GM19397 (cell line): ENCODE results near the gene INPP5A.

ENCODE experiments used
- ATAC-seq: cut with Tn5 transposase; IDR thresholded peaks from one replicate; pipeline ENCODE4 v1.9.1; 2021; ENCODE audit warnings: mild to moderate bottlenecking, moderate library complexity; ENCODE audit not compliant: unreplicated experiment

INPP5A gene

GRCh38 chr10:132748135-132748534 is 210.5 kb downstream of the INPP5A start:
- ATAC-seq = no peak

- ATAC-seq = no peak
These were observed 211.2 kb downstream of the INPP5A start for GRCh38 chr10:132748545-132749370.

- ATAC-seq = no peak
These were observed 211.8 kb downstream of the INPP5A start for GRCh38 chr10:132749371-132749795.

GRCh38 chr10:132750936-132751335 is 213.3 kb downstream of the INPP5A start:
- ATAC-seq = no peak

- ATAC-seq = no peak
These were observed 214.8 kb downstream of the INPP5A start for GRCh38 chr10:132752378-132752777.

- no peak for ATAC-seq
These were observed 215.4 kb downstream of the INPP5A start for GRCh38 chr10:132752961-132753360.

- ATAC-seq = no peak
These were observed 216.0 kb downstream of the INPP5A start for GRCh38 chr10:132753596-132753995.

GRCh38 chr10:132754071-132754470 is 216.5 kb downstream of the INPP5A start:
- ATAC-seq = no peak

GRCh38 chr10:132755166-132755711 is 217.7 kb downstream of the INPP5A start:
- ATAC-seq = no peak

GRCh38 chr10:132756591-132756990 is 219.0 kb downstream of the INPP5A start:
- no peak for ATAC-seq

GRCh38 chr10:132757171-132757570 is 219.6 kb downstream of the INPP5A start:
- ATAC-seq = no peak

GRCh38 chr10:132758865-132759264 is 221.3 kb downstream of the INPP5A start:
- no peak for ATAC-seq

GRCh38 chr10:132761395-132762060 is 223.9 kb downstream of the INPP5A start:
- ATAC-seq = no peak

- no peak for ATAC-seq
These were observed 224.7 kb downstream of the INPP5A start for GRCh38 chr10:132762267-132762666.

- ATAC-seq = no peak
These were observed 226.0 kb downstream of the INPP5A start for GRCh38 chr10:132763545-132763944.

- no peak for ATAC-seq
These were observed 226.5 kb downstream of the INPP5A start for GRCh38 chr10:132764108-132764507.

GRCh38 chr10:132765435-132765834 is 227.8 kb downstream of the INPP5A start:
- no peak for ATAC-seq

GRCh38 chr10:132766291-132766690 is 228.7 kb downstream of the INPP5A start:
- no peak for ATAC-seq

GRCh38 chr10:132768346-132769248 is 231.0 kb downstream of the INPP5A start:
- no peak for ATAC-seq

- ATAC-seq = no peak
These were observed 232.8 kb downstream of the INPP5A start for GRCh38 chr10:132770061-132771021.
